Tibial nerve (tissue), 4 donors: Measurements from ENCODE around the gene NOL12.

ENCODE experiments used
- CTCF ChIP-seq, 5 experiments: fragments of 200-600 bp in 3 of 5; fragments of 450-650 bp in 2 of 5; sonication (generic) in 3 of 5; IDR thresholded peaks; one replicate each; pipeline ENCODE4 v1.5.1; 2016 to 2019; ENCODE audit warnings: antibody characterized with exemption in 5 of 5, mild to moderate bottlenecking in 3 of 5, moderate library complexity in 2 of 5
- EP300 ChIP-seq, 2 donors: sonication (generic); formaldehyde crosslinking; IDR thresholded peaks; one replicate each; pipeline ENCODE4 v1.6.1; 2017; ENCODE audit warnings: antibody characterized with exemption in 2 of 2, mild to moderate bottlenecking in 1 of 2

- TF ChIP-seq CTCF (IDR thresholded peaks at IDR 0.05) (peak in 2 of 5 experiments; percentile 30 to 40), EP300 (IDR thresholded peaks at IDR 0.05) (peak in 1 of 2 donors; percentile 69)
These were observed 27.7 kb upstream of the NOL12 start, which contains the start of gene PDXP for GRCh38 chr22:37658133-37659065.
